LNCaP clone FGC (cell line): ENCODE measurements around the gene NCOA1.

Source experiments
- DNase-seq: peaks from one replicate; pipeline ENCODE4 v3.0.0-alpha.2; 2011; ENCODE audit warnings: low read depth
- H3K4me3 ChIP-seq: 2 replicates; pipeline ENCODE4 v1.5.1; 2011; ENCODE audit warnings: mild to moderate bottlenecking, low read depth, low read length, control low read depth
- CTCF ChIP-seq: IDR thresholded peaks from 2 replicates; pipeline ENCODE4 v1.5.1; 2012; ENCODE audit warnings: mild to moderate bottlenecking; ENCODE audit not compliant: control insufficient read depth, insufficient read depth; ENCODE audit errors: extremely low read depth

Gene NCOA1

GRCh38 chr2:24490690-24491541, at the start of gene NCOA1:
Gene NCOA1, plus strand, starts transcription at chr2:24491254. Its CDS starts 167,424 bp downstream, at chr2:24658678.
- H3K4me3 ChIP-seq = peak within 1 kb of the TSS; percentile 70
- peak; percentile 27 for TF ChIP-seq CTCF
- peak; percentile 67 for DNase-seq

GRCh38 chr2:24448797-24449196, 42.3 kb upstream of the NCOA1 start:
- no peak for TF ChIP-seq CTCF

GRCh38 chr2:24449344-24449743, 41.7 kb upstream of the NCOA1 start:
- H3K4me3 ChIP-seq = no peak overlapping the region
- TF ChIP-seq CTCF = no peak
- DNase-seq = no peak

More at GRCh38 chr2:24448797-24449196, 42.3 kb upstream of the NCOA1 start:
- no peak overlapping the region for H3K4me3 ChIP-seq
- no peak for DNase-seq

GRCh38 chr2:24451805-24452501, 39.1 kb upstream of the NCOA1 start:
- TF ChIP-seq CTCF = no peak
- no peak overlapping the region for H3K4me3 ChIP-seq
- DNase-seq = no peak

- H3K4me3 ChIP-seq = no peak overlapping the region
- DNase-seq = no peak
- no peak for TF ChIP-seq CTCF
Measured at GRCh38 chr2:24452502-24452885, 38.6 kb upstream of the NCOA1 start.

- no peak for TF ChIP-seq CTCF
- no peak overlapping the region for H3K4me3 ChIP-seq
- DNase-seq = no peak
Measured at GRCh38 chr2:24453379-24454073, 37.5 kb upstream of the NCOA1 start.
